Measurements from ENCODE around the gene COX19.

Gene COX19

DNA sequence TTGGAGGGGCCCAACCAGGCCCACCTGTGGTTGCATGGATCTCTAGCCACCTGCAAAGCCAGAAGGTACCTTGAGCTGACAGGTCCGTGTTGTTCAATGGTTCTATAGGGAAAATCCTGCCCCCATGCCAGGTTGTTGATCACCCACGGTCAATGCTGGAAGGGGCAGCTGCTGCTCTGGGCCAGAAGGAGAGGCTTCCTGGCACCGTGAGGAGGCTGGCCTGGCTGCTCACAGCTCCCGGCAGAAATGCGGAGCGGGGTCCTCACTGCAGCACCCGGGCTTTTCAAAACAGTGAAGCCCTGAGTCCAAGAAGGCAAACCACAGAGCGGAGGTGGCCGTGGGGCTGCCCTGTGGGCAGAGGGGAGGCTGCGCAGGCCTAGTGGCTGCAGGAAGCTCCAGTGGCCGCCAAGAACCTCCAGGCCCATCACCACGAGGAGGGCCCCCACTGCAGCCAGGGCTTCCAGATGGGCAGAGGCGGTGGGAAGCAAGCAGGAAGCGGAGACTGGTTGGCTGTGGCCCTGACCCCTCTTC lies 44.0 kb upstream of the COX19 start:
- Histone ChIP-seq H3K4me3 (ENCODE audit: low read length) (no peak overlapping the region), H3K36me3 (replicated peaks; ENCODE audit: low read depth, low read length) (no peaks in the 10 kb centered on the region), H3K27me3 (ENCODE audit: low read depth, low read length) (no peaks in the 10 kb centered on the region), H3K4me2 (ENCODE audit: low read length) (no peak overlapping the region), H3K27ac (ENCODE audit: low read length) (no peak overlapping the region), H4K20me1 (ENCODE audit: insufficient read depth, low read length) (peaks cover 27% of the 10 kb centered on the region), H3K4me1 (ENCODE audit: low read length) (peaks cover 14% of the 10 kb centered on the region), H3K9ac (ENCODE audit: low read length) (no peak overlapping the region), H3K9me3 (ENCODE audit: insufficient read depth, low read length) (no peaks in the 10 kb centered on the region), H3K79me2 (ENCODE audit: low read length) (peaks cover 9% of the 10 kb centered on the region; the same call in 1 of the 2 replicates), H2AFZ (ENCODE audit: low read depth, low read length) (no peak overlapping the region)
- TF ChIP-seq, protein P1, sequence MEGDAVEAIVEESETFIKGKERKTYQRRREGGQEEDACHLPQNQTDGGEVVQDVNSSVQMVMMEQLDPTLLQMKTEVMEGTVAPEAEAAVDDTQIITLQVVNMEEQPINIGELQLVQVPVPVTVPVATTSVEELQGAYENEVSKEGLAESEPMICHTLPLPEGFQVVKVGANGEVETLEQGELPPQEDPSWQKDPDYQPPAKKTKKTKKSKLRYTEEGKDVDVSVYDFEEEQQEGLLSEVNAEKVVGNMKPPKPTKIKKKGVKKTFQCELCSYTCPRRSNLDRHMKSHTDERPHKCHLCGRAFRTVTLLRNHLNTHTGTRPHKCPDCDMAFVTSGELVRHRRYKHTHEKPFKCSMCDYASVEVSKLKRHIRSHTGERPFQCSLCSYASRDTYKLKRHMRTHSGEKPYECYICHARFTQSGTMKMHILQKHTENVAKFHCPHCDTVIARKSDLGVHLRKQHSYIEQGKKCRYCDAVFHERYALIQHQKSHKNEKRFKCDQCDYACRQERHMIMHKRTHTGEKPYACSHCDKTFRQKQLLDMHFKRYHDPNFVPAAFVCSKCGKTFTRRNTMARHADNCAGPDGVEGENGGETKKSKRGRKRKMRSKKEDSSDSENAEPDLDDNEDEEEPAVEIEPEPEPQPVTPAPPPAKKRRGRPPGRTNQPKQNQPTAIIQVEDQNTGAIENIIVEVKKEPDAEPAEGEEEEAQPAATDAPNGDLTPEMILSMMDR (IDR thresholded peaks at IDR 0.05; ENCODE audit: low read depth, low read length), result no peak
- TF ChIP-seq EZH2phosphoT487 (IDR thresholded peaks at IDR 0.05; ENCODE audit: low read depth), result no peak

DNA sequence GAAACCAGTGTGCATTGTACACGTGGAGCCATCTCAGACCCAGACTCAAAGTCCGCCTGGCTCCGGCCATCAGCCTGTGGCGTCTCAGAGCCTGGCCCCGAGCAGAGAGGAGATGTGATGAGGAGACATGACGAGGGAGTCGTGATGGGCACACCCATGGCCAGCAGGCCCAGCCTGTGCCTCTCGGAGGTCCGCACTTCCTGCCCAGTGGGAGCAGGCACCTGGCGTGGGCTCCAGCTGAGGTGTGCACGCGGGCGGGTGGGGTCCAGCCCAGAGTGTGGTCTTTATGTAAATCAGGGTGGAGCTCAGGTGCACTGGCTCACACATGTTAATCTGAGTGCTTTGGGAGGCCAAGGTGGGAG lies 43.0 kb upstream of the COX19 start:
- Histone ChIP-seq H3K27ac (ENCODE audit: low read length) (no peak overlapping the region), H3K79me2 (ENCODE audit: low read length) (peaks cover 4% of the 10 kb centered on the region; the same call in 1 of the 2 replicates), H2AFZ (ENCODE audit: low read depth, low read length) (no peak overlapping the region), H3K4me3 (ENCODE audit: low read length) (no peak overlapping the region), H3K9ac (ENCODE audit: low read length) (no peak overlapping the region), H3K9me3 (ENCODE audit: insufficient read depth, low read length) (no peaks in the 10 kb centered on the region), H3K36me3 (replicated peaks; ENCODE audit: low read depth, low read length) (no peaks in the 10 kb centered on the region), H3K4me2 (ENCODE audit: low read length) (no peak overlapping the region), H4K20me1 (ENCODE audit: insufficient read depth, low read length) (peaks cover 19% of the 10 kb centered on the region), H3K27me3 (ENCODE audit: low read depth, low read length) (no peaks in the 10 kb centered on the region), H3K4me1 (ENCODE audit: low read length) (peaks cover 4% of the 10 kb centered on the region)
- TF ChIP-seq, protein P1 (IDR thresholded peaks at IDR 0.05; ENCODE audit: low read depth, low read length), result no peak
- TF ChIP-seq EZH2phosphoT487 (IDR thresholded peaks at IDR 0.05; ENCODE audit: low read depth), result no peak

DNA sequence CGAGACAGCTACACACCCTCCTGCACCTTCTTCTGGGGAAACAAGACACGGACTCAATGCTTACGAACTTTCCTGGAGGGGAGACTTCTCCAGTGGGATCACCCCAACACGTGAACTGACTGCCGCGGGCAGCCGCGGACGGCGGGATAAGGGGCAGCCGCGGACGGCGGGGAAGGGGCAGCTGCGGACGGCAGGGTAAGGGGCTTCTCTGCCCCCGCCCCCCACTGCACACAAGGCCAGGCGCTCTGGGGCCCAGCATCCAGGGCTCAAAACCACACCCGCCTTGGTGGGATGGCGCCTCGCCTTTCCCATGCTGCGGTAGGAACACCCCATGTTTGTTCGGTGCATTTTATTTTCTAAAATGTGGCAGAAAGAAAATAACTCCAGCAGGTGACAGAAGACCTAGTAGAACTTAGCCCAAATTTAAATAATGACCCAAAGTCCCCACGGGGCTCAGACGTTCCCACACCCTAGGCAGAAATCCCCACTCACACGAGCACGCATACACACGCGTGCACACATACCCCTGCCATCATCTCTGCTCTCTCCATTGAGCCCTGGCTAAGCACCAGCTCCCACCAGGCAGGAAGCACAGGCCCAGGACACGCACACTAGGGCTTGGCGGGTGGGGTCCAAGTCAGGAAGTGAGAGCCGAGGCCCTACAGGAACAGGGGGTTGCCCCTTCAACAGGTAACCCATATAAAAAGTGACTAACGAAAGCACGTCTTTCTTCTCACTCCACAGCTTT lies 42.4 kb upstream of the COX19 start:
- Histone ChIP-seq H3K27ac (ENCODE audit: low read length) (no peak overlapping the region), H3K9me3 (ENCODE audit: insufficient read depth, low read length) (no peaks in the 10 kb centered on the region), H3K79me2 (ENCODE audit: low read length) (no peaks in the 10 kb centered on the region; the same call in 1 of the 2 replicates), H3K4me2 (ENCODE audit: low read length) (no peak overlapping the region), H3K9ac (ENCODE audit: low read length) (no peak overlapping the region), H2AFZ (ENCODE audit: low read depth, low read length) (no peak overlapping the region), H3K36me3 (replicated peaks; ENCODE audit: low read depth, low read length) (no peaks in the 10 kb centered on the region), H4K20me1 (ENCODE audit: insufficient read depth, low read length) (peaks cover 14% of the 10 kb centered on the region), H3K4me3 (ENCODE audit: low read length) (no peak overlapping the region), H3K27me3 (ENCODE audit: low read depth, low read length) (no peaks in the 10 kb centered on the region), H3K4me1 (ENCODE audit: low read length) (no peaks in the 10 kb centered on the region)
- TF ChIP-seq, protein P1 (IDR thresholded peaks at IDR 0.05; ENCODE audit: low read depth, low read length), result no peak
- no peak for TF ChIP-seq EZH2phosphoT487 (IDR thresholded peaks at IDR 0.05; ENCODE audit: low read depth)

DNA sequence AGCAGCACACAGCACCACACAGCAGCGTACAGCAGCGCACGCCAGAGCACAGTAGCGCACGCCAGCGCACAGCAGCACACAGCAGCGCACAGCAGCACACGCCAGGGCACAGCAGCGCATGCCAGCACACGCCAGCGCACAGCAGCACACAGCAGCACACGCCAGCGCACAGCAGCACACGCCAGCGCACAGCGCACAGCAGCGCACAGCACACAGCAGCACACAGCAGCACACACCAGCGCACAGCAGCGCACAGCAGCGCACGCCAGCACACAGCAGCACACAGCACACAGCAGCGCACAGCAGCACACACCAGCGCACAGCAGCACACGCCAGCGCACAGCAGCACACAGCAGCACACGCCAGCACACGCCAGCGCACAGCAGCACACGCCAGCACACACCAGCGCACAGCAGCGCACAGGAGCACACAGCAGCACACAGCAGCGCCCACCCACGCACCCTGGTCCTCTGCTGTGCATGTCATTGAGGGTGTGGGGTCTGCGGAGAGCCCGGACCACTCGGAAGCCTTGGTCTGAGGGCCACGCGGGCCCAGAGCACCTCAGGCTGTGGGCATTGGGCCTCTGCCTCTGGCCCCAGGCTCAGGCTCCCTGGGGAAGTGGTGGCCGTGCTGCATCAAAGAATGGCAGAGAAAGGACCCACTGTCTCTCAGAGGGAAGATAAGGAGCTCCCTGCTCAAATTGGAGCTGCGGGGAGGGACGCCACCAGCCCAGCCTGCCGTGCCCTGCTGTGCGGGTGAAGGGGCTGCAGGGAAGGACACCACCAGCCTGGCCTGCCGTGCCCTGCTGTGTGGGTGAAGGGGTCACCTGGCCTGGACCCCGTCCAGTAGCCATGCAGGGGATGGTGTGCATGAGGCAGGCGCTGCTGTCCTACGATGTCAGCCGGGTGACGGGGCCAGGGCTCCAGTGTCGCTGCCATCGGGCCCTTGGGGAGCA lies 41.5 kb upstream of the COX19 start:
- TF ChIP-seq, protein P1 (IDR thresholded peaks at IDR 0.05; ENCODE audit: low read depth, low read length), result no peak
- TF ChIP-seq EZH2phosphoT487 (IDR thresholded peaks at IDR 0.05; ENCODE audit: low read depth), result no peak
- no peaks in the 10 kb centered on the region for H3K4me1 ChIP-seq (ENCODE audit: low read length)

More for the DNA sequence above, 41.5 kb upstream of the COX19 start:
- Histone ChIP-seq H2AFZ (ENCODE audit: low read depth, low read length) (no peak overlapping the region), H3K4me2 (ENCODE audit: low read length) (no peak overlapping the region), H3K27me3 (ENCODE audit: low read depth, low read length) (no peaks in the 10 kb centered on the region), H3K9ac (ENCODE audit: low read length) (no peak overlapping the region), H3K27ac (ENCODE audit: low read length) (no peak overlapping the region), H3K9me3 (ENCODE audit: insufficient read depth, low read length) (no peaks in the 10 kb centered on the region), H3K79me2 (ENCODE audit: low read length) (no peaks in the 10 kb centered on the region), H4K20me1 (ENCODE audit: insufficient read depth, low read length) (peaks cover 11% of the 10 kb centered on the region), H3K36me3 (replicated peaks; ENCODE audit: low read depth, low read length) (no peaks in the 10 kb centered on the region), H3K4me3 (ENCODE audit: low read length) (no peak overlapping the region)

Measured in OCI-LY3 (cell line).